Measurements from ENCODE around the gene CCDC138. TPM values are rescaled to one million over a fixed set of nuclear protein-coding genes. Genes with fewer than 3 reads are reported as not detected.

Gene CCDC138
- total RNA-seq, 1 experiment from 2014 or later: 10.1 TPM

DNA sequence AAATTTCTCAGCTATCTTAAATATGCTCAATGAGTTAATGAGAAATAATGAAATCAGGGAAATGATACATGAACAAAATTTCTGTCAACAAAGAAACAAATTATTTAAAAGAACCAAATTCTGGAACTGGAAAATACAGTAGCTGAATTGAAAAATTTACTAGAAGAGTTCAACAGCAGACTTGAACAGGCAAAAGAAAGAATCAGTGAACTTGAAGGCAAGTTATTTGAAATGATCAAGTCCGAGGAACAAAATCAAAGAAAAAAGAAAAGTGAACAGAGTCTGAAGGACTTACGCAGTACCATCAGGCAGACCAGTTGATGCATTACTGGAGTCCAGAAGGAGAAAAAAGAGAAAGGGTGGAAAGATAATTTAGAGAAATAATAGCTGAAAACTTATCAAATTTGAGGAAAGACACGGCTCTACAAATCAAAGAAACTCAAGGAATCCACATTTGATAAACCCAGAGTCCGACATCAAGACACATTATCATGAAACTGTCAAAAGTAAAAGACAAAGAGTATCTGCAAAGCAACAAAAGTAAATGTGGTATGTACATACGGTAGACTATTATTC lies 83.6 kb downstream of the CCDC138 start:
- TF ChIP-seq TCF7L2 (IDR thresholded peaks at IDR 0.05; ENCODE audit: low read depth, low read length) (no peak), SIN3A (IDR thresholded peaks at IDR 0.05; ENCODE audit: borderline replicate concordance, insufficient read depth, low read depth, low read length) (no peak), POLR2AphosphoS5 (IDR thresholded peaks at IDR 0.05; ENCODE audit: low read depth, low read length) (no peak)
- TF ChIP-seq, protein P1, sequence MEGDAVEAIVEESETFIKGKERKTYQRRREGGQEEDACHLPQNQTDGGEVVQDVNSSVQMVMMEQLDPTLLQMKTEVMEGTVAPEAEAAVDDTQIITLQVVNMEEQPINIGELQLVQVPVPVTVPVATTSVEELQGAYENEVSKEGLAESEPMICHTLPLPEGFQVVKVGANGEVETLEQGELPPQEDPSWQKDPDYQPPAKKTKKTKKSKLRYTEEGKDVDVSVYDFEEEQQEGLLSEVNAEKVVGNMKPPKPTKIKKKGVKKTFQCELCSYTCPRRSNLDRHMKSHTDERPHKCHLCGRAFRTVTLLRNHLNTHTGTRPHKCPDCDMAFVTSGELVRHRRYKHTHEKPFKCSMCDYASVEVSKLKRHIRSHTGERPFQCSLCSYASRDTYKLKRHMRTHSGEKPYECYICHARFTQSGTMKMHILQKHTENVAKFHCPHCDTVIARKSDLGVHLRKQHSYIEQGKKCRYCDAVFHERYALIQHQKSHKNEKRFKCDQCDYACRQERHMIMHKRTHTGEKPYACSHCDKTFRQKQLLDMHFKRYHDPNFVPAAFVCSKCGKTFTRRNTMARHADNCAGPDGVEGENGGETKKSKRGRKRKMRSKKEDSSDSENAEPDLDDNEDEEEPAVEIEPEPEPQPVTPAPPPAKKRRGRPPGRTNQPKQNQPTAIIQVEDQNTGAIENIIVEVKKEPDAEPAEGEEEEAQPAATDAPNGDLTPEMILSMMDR (IDR thresholded peaks at IDR 0.05): no peak
- TF ChIP-seq, protein P2, sequence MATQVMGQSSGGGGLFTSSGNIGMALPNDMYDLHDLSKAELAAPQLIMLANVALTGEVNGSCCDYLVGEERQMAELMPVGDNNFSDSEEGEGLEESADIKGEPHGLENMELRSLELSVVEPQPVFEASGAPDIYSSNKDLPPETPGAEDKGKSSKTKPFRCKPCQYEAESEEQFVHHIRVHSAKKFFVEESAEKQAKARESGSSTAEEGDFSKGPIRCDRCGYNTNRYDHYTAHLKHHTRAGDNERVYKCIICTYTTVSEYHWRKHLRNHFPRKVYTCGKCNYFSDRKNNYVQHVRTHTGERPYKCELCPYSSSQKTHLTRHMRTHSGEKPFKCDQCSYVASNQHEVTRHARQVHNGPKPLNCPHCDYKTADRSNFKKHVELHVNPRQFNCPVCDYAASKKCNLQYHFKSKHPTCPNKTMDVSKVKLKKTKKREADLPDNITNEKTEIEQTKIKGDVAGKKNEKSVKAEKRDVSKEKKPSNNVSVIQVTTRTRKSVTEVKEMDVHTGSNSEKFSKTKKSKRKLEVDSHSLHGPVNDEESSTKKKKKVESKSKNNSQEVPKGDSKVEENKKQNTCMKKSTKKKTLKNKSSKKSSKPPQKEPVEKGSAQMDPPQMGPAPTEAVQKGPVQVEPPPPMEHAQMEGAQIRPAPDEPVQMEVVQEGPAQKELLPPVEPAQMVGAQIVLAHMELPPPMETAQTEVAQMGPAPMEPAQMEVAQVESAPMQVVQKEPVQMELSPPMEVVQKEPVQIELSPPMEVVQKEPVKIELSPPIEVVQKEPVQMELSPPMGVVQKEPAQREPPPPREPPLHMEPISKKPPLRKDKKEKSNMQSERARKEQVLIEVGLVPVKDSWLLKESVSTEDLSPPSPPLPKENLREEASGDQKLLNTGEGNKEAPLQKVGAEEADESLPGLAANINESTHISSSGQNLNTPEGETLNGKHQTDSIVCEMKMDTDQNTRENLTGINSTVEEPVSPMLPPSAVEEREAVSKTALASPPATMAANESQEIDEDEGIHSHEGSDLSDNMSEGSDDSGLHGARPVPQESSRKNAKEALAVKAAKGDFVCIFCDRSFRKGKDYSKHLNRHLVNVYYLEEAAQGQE (IDR thresholded peaks at IDR 0.05; ENCODE audit: insufficient read depth in 1 of 2, low read depth in 2 of 2, low read length in 1 of 2): no peak
- DNase-seq (ENCODE audit: low read depth, low spot score) (no peak), ATAC-seq (no peak)
- ChIA-PET POLR2A (no interaction called here), CTCF (no interaction called here)
- no peak overlapping the region for H3K27ac ChIP-seq (ENCODE audit: low read length)
- no peaks in the 10 kb centered on the region for H3K4me1 ChIP-seq (ENCODE audit: control insufficient read depth, insufficient read depth, low read length)
- intact Hi-C loops (cut with micrococcal nuclease; ENCODE audit: unreplicated experiment) (no loop called here), in situ Hi-C loops (cut with HindIII; ENCODE audit: low pct_unique_long_range_greater_than_20kb, low sequenced_read_pairs) (no loop called here)
- no peaks in the 10 kb centered on the region; the same call in 1 of the 2 replicates for H3K36me3 ChIP-seq (ENCODE audit: control insufficient read depth, insufficient read depth, low read length)
- H3K27me3 ChIP-seq (ENCODE audit: control insufficient read depth, insufficient read depth, low read length): no peaks in the 10 kb centered on the region
- H3K9me3 ChIP-seq (ENCODE audit: control insufficient read depth, insufficient read depth, low read depth, low read length): 0 out of 2 replicates have a peak, but pooled peaks cover 5% of the 10 kb centered on the region
- H3K4me3 ChIP-seq (ENCODE audit: low read depth in 2 of 2, low read length in 2 of 2): no peak overlapping the region
- BruUV-seq (replicated peaks): no TSS peak

DNA sequence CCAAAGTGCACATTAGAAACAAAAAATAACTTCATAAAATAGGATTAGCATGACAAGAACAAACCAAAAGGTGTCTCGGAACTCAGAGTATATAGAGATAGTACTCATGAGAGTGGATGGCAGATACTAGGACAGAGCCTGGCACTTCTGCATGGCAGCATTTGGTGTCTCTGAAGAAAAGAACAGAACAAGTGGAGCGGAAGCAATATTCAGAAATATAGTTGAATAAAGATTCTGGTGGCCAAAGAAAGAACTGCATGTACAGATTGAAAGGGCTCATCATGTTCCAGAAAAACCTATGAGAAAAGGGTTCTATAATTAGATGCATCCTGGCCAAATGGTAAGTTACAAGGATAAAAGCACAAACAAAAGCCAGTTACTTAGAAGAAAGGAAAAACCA lies 90.9 kb downstream of the CCDC138 start:
- ChIA-PET POLR2A (no interaction called here), CTCF (no interaction called here)
- in situ Hi-C loops (cut with HindIII; ENCODE audit: low pct_unique_long_range_greater_than_20kb, low sequenced_read_pairs) (no loop called here), intact Hi-C loops (cut with micrococcal nuclease; ENCODE audit: unreplicated experiment) (no loop called here)
- DNase-seq (ENCODE audit: low read depth, low spot score) (no peak), ATAC-seq (no peak)
- no peaks in the 10 kb centered on the region for H3K4me1 ChIP-seq (ENCODE audit: control insufficient read depth, insufficient read depth, low read length)
- no TSS peak for BruUV-seq (replicated peaks)
- TF ChIP-seq, protein P2 (IDR thresholded peaks at IDR 0.05; ENCODE audit: insufficient read depth in 1 of 2, low read depth in 2 of 2, low read length in 1 of 2): no peak
- TF ChIP-seq, protein P1 (IDR thresholded peaks at IDR 0.05): no peak
- TF ChIP-seq TCF7L2 (IDR thresholded peaks at IDR 0.05; ENCODE audit: low read depth, low read length) (no peak), SIN3A (IDR thresholded peaks at IDR 0.05; ENCODE audit: borderline replicate concordance, insufficient read depth, low read depth, low read length) (no peak), POLR2AphosphoS5 (IDR thresholded peaks at IDR 0.05; ENCODE audit: low read depth, low read length) (no peak)
- H3K27ac ChIP-seq (ENCODE audit: low read length): no peak overlapping the region
- H3K4me3 ChIP-seq (ENCODE audit: low read depth in 2 of 2, low read length in 2 of 2): no peak overlapping the region
- H3K9me3 ChIP-seq (ENCODE audit: control insufficient read depth, insufficient read depth, low read depth, low read length): peaks cover 7% of the 10 kb centered on the region; the same call in 1 of the 2 replicates
- H3K36me3 ChIP-seq (ENCODE audit: control insufficient read depth, insufficient read depth, low read length): no peaks in the 10 kb centered on the region; the same call in 1 of the 2 replicates
- H3K27me3 ChIP-seq (ENCODE audit: control insufficient read depth, insufficient read depth, low read length): no peaks in the 10 kb centered on the region
